ENCODE results near the gene HOXB4.

The HOXB4 gene

DNA sequence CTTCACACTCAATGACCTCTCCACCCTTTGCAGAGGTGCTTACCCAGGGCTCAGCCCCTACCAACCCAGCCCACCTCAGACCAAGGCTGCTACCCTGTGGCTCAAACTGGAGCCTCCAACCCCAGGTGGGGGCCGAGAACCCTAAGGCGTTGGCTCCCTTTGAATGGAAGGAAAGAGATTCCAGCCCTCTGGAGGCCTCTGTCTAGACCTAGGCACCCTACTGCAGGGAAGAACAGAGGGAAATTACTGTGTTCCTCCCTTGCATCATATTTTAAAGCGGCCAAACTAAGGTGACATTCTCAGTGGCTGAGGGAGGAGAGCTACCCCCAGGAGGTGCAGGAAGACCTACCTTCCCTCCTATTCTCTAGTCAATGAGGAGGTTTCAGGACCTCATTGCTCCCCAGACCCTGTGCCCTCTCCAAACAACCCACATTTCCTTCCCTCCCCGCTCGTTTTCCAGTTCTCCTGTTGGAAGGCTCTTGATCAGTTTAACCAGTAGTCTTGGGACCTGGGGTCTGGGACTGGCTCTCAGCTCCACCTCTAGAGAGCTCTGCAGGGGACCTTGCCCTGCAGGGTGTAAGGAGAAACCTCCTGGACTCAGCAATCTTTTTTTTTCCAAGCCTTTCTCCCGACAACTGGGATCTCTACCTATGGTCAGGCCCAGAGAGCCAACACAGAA, 42.5 kb upstream of the HOXB4 start:
- DNase-seq (ENCODE audit: insufficient read length), result no peak
- no peak for TF ChIP-seq POLR2A (IDR thresholded peaks at IDR 0.05; ENCODE audit: low read depth, low read length)
- no peak for TF ChIP-seq TAF1 (IDR thresholded peaks at IDR 0.05; ENCODE audit: borderline replicate concordance, low read depth, low read length)
- TF ChIP-seq POLR2AphosphoS5 (IDR thresholded peaks at IDR 0.05; ENCODE audit: low read depth, low read length), result no peak
- FAIRE-seq, result no peak

DNA sequence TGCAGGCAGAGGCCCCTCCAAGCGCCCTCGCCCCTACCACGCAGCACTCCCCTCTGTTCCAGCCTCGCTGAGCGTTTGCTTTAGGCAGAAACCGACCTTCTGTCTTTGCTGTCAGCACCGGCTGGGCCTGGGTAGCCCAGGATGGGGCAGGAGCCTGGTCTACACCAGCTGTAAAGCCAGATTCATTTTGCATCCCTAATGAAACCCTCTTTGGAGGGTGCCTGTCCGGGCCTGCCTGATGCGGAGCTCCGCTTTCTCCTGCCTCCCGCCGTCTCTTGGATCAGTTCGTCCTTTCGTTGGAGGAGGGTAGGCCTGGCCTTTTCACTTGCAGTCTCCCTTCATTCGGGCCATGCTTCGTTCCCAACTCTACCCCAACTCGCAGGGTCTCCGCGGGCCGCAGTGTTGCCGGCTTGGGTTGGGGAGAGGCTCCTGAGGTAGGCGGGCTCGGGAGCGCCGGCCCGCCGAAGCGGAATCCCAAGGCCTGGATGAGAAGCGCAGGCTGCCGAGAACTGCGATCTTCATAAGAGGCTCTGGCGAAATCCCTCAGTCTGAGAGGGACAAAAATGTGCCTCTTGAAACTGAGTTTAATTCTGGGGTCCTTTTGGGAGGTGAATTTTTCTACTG, 41.8 kb upstream of the HOXB4 start:
- DNase-seq (ENCODE audit: insufficient read length) (no peak), FAIRE-seq (no peak)
- TF ChIP-seq POLR2AphosphoS5 (IDR thresholded peaks at IDR 0.05; ENCODE audit: low read depth, low read length) (no peak), POLR2A (IDR thresholded peaks at IDR 0.05; ENCODE audit: low read depth, low read length) (no peak), TAF1 (IDR thresholded peaks at IDR 0.05; ENCODE audit: borderline replicate concordance, low read depth, low read length) (no peak)

DNA sequence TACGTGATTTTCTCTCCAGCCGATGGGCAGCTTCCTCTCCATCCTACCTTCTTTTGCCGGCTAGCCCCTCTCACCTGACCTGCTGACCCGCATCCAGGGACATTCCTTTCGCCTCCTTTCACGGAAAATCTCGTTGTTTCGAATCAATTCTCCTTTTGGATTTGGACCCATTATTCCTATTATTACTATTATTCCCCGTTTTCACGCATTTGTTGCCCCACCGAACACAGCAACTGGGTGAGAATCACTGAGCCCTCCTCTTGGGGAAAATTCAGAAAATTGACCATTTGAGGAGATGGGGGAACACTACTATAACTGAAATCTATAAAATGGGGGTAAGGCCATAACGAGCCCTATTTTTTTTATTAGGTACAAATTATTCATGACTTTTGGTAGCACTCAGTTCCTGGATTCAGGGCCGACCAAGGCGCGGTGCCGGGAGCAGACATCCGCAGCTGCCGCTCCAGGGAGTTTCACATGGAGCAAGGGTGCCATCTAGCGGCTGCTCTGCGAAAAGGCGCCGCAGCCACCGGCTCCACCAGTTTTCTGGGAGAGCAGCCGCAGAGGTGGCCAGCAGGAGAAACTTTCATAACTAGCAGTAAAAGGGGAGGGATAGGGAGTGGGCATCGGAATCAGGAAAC, 40.2 kb upstream of the HOXB4 start:
- DNase-seq (ENCODE audit: insufficient read length) (peak; percentile 92), FAIRE-seq (peak; percentile 95)
- TF ChIP-seq TAF1 (IDR thresholded peaks at IDR 0.05; ENCODE audit: borderline replicate concordance, low read depth, low read length) (no peak), POLR2A (IDR thresholded peaks at IDR 0.05; ENCODE audit: low read depth, low read length) (no peak), POLR2AphosphoS5 (IDR thresholded peaks at IDR 0.05; ENCODE audit: low read depth, low read length) (no peak)

DNA sequence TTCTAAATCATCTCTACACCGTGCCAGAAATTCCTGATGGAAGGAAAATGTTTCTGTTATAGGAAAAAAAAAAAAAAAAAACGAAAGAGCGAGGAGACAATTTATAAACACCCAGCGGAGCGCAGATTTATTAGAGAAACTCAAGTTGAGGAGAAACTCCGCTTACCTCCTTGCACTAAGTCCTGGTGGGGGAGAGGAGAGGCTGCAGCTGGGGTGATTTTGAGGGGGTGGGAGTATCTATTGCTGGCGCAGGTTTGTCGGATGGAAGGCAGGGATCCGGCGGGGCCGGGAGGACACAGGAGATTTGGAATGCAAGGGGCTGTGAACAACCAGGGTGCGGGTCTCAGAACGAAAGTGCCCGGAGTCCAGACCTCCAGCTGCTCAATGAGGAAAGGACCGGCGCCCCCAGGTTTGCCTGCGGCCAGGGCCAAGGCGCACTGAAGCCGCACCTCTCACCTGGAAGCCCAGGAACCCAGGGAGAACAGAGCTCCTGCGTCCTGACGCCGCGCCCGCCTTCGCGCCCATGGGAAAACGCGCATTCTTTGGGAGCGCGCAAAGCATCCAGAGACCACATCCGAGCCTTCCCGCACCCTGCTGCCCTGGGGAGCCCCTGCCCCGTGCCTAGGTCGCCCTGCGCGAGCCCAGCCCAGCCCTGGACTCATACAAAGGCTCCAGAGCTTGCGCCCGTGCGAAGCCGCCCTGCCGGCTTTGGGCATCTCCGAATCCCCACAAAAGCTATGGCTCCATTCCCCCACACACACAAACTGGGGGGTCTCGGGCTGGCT, 39.5 kb upstream of the HOXB4 start:
- FAIRE-seq (no peak), DNase-seq (ENCODE audit: insufficient read length) (no peak)
- TF ChIP-seq TAF1 (IDR thresholded peaks at IDR 0.05; ENCODE audit: borderline replicate concordance, low read depth, low read length) (no peak), POLR2AphosphoS5 (IDR thresholded peaks at IDR 0.05; ENCODE audit: low read depth, low read length) (no peak), POLR2A (IDR thresholded peaks at IDR 0.05; ENCODE audit: low read depth, low read length) (no peak)

DNA sequence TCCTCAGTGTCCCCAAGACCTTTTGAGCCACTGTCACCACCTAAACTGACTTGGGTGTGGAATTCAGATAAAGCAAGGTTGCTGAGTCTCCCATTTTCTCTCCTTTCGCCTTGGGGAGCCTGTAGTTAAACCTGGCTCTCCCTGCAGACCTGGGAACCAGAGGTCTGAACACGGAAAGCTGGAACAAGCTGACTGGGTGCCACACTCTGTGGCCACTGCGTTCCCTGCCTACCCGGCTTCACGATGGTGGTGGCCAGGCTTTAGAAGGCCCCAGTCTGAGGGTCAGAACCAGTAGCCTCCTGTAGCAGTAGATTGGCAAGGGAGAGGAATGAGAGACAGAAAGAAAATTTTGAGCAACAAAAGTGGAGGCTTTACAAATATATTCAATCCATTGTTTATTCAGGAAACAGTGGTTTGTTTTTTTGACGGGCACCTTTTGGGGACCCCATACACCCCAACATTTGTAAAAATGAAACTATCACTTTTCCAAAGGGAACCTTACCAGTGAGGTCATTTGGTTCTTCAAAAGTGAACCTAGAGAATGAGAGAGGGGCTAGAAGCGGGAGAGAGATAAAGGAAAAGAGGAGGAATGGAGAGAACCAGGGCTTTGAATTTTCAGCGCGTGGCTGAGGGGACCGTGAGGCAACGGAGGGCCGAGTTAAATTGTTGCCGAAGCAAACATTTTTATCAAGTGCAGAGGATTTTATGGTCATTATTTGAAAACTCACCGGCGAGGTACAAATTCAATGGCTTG, 38.7 kb upstream of the HOXB4 start:
- TF ChIP-seq POLR2AphosphoS5 (IDR thresholded peaks at IDR 0.05; ENCODE audit: low read depth, low read length), result no peak
- no peak for TF ChIP-seq POLR2A (IDR thresholded peaks at IDR 0.05; ENCODE audit: low read depth, low read length)
- TF ChIP-seq TAF1 (IDR thresholded peaks at IDR 0.05; ENCODE audit: borderline replicate concordance, low read depth, low read length), result no peak
- DNase-seq (ENCODE audit: insufficient read length) (no peak), FAIRE-seq (no peak)

DNA sequence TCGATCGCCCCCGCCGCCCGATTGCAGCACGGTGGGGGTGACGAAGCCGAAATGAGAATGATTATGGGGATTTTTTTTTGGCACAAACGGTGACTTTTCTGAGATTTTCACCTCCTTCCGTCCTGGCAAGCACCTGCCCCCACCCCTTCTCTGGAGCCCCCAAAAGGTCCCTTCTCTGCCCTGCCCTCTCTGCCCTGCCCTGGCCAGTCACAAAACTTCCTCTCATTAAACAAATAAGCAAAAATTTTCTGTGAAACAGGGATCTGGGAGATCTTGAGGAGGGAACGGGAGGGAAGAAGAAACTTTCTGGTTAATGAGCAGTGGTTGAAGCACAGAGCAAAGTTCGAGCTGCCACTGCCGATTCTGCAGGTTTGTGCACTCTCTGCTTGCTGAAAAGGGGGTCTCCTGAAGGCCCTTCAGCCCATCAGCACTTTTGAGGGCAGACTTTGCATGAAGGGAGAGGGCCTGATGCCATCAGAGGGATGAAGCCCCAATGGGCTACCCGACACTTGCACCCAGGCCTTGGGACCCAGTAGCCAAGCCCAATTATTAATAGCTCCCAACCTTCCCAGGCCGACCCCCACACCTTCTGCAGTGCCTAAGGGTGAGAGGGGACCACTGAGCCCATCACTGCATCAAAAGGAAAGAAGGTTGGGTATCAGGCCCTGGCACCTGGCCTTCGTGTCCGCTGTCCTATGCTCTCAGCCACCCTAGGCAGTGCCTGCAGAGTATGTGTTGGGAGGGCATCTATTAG, 38.0 kb upstream of the HOXB4 start:
- TF ChIP-seq TAF1 (IDR thresholded peaks at IDR 0.05; ENCODE audit: borderline replicate concordance, low read depth, low read length) (no peak), POLR2AphosphoS5 (IDR thresholded peaks at IDR 0.05; ENCODE audit: low read depth, low read length) (no peak), POLR2A (IDR thresholded peaks at IDR 0.05; ENCODE audit: low read depth, low read length) (no peak)
- FAIRE-seq (no peak), DNase-seq (ENCODE audit: insufficient read length) (no peak)

DNA sequence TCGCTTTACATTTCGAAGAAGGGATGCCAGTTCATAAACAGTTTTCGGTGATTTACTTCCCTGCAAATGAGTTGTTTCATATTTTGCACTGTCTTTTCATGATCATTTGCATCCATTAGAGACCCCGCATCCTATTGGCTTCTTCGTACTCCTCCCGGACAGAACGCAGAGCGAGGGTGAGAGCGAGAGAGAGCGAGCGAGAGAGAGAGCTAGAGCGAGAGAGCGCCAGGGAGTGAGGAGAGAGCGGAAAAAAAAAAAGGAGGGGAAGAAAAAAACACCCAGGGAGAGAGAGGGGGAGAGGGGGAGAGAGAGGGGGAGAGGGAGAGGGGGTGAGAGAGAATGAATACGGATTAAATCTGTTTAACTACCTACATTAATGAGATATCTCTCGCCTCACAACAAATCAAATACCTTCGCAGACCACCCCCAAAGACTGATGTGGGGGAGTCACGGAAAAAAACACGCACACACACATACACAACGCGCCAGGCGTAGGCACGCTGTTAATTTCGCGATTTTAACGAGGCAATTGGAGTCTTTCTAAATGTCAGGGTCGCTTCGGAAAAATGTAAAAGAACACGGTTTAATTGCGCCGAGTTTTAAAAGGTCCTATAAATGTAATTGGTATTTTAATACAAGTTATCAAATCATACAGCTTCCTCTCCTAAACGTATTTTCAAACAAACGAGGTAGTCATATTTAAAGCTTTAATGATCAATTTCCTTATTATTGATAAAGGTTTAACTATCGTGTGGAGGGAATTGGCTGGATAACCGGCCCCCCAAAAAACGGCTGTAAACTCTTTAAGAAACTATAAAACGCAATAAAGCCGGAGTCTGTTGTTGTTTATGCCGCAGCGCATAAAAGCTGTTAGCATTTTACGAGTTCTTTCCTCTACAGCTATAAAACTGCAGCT, 37.2 kb upstream of the HOXB4 start, which contains the start of gene HOXB8:
Gene HOXB8, minus strand, starts transcription at position 246 of the 916 bp plus-strand sequence. CDS start 588 bp downstream, outside the sequence.
- FAIRE-seq (no peak), DNase-seq (ENCODE audit: insufficient read length) (no peak)
- TF ChIP-seq TAF1 (IDR thresholded peaks at IDR 0.05; ENCODE audit: borderline replicate concordance, low read depth, low read length) (no peak), POLR2AphosphoS5 (IDR thresholded peaks at IDR 0.05; ENCODE audit: low read depth, low read length) (no peak), POLR2A (IDR thresholded peaks at IDR 0.05; ENCODE audit: low read depth, low read length) (no peak)

DNA sequence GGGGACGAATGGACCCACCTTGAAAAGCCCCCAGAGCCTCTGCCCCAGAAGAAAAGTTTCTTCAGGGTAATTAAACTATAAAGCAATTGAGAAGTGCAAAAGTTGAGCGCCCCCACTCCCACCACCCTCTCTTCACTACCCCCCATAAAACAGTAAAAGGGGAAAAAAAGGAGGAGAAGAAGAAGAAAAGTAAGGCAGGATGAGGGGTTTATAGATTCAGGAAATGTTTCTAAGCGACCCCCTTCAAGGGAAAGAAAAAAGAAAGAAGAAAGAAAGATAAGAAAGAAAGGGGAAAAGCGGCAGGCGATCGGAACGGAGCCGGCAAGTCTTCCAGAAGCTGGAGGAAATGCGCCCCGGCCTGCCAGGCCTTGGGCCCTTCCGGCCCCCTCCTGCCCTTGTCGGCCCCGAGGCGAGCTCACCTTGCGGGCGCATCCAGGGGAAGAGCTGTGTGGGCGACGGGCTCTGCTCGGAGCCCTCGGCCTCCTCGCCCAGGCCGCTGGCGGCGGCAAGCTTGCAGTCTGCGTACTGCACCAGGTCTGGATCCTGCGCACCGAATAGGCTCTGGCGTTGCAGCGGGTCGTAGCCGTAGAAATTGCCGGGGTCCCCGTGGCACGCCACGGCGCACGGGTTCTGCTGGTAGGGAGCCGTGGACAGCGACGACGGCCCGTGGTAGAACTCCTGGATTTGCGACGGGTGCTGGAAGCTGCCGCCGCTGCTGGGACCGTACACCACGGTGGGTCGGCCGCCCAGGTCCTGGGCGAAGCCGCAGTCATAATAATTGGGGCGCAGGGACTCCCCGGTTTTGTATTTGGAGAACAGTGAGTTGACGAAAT, 35.9 kb upstream of the HOXB4 start:
- TF ChIP-seq POLR2A (IDR thresholded peaks at IDR 0.05; ENCODE audit: low read depth, low read length) (no peak), TAF1 (IDR thresholded peaks at IDR 0.05; ENCODE audit: borderline replicate concordance, low read depth, low read length) (no peak), POLR2AphosphoS5 (IDR thresholded peaks at IDR 0.05; ENCODE audit: low read depth, low read length) (no peak)
- peak; percentile 68 for FAIRE-seq
- peak; percentile 42 for DNase-seq (ENCODE audit: insufficient read length)
